K562 (cell line): ENCODE measurements around the gene HMG20B. TPM values are rescaled to one million over a fixed set of nuclear protein-coding genes. Genes with fewer than 3 reads are reported as not detected.
A peak's percentile ranks its signal among the peaks of the same experiment; 100 is the strongest.

Experiments used
- BCL6 ChIP-seq: fragments of 250-450 bp; sonication (Bioruptor Pico); IDR thresholded peaks from 2 replicates; pipeline ENCODE4 v1.4.0; 2020
- C11orf30 ChIP-seq: fragments of 450-650 bp; IDR thresholded peaks from 2 replicates; pipeline ENCODE4 v1.6.1; 2016; ENCODE audit warnings: low read depth, mild to moderate bottlenecking
- CBX5 ChIP-seq: IDR thresholded peaks from 2 replicates; pipeline ENCODE4 v1.6.1; 2014; ENCODE audit warnings: low read depth, borderline replicate concordance
- KAT2B ChIP-seq: IDR thresholded peaks from one replicate; pipeline ENCODE4 v1.6.1; 2012; ENCODE audit warnings: low read depth, mild to moderate bottlenecking, control low read depth, inconsistent platforms, low read length, moderate library complexity
- KDM5B ChIP-seq: fragments of 200-600 bp; sonication (generic); IDR thresholded peaks from 2 replicates; pipeline ENCODE4 v1.6.1; 2012; ENCODE audit warnings: low read depth, mild to moderate bottlenecking, moderate library complexity, low read length, control low read depth, inconsistent platforms; ENCODE audit not compliant: insufficient replicate concordance
- POLR2H ChIP-seq: IDR thresholded peaks from 2 replicates; pipeline ENCODE4 v1.6.1; 2016; ENCODE audit warnings: missing genetic modification characterization, low read depth, mild to moderate bottlenecking, control low read depth, missing compliant biosample characterization, moderate library complexity
- SRSF9 ChIP-seq: fragments of 200-400 bp; formaldehyde crosslinking; IDR thresholded peaks from 2 replicates; pipeline ENCODE4 v1.6.1; 2017; ENCODE audit warnings: low read depth, low read length, borderline replicate concordance
- STAT5B ChIP-seq: fragments of 250-450 bp; sonication (Bioruptor Pico); IDR thresholded peaks from 2 replicates; pipeline ENCODE4 v1.8.0; 2021; ENCODE audit warnings: mild to moderate bottlenecking, inconsistent platforms
- XRCC4 ChIP-seq: IDR thresholded peaks from one replicate; pipeline ENCODE4 v1.6.1; 2011; ENCODE audit not compliant: insufficient read depth, insufficient read length; ENCODE audit errors: extremely low read depth
- YBX1 ChIP-seq: fragments of 450-650 bp; IDR thresholded peaks from 2 replicates; pipeline ENCODE4 v1.7.1; 2016; ENCODE audit warnings: mild to moderate bottlenecking
- ZFP36 ChIP-seq: fragments of 150-350 bp; IDR thresholded peaks from 2 replicates; pipeline ENCODE4 v1.6.1; 2018; ENCODE audit warnings: low read length, low read depth; ENCODE audit not compliant: partially characterized antibody
- ZNF696 ChIP-seq: fragments of 250-450 bp; sonication (Bioruptor Pico); conservative IDR thresholded peaks from 2 replicates; pipeline ENCODE4 v1.4.0; 2020; ENCODE audit warnings: mild to moderate bottlenecking, moderate library complexity
- polyA plus RNA-seq, 8 experiments: library from polyadenylated mRNA; depleted of rRNA in 4 of 8; stranded (reverse) in 5 of 8; unstranded in 3 of 8; fragments of >200 nt; fragmentation: Nextera tagmentation in 2 of 8; fragmentation: Illumina TruSeq in 1 of 8; extraction: Ambion mirVana in 2 of 8; extraction: Trizol in 1 of 8; gene quantifications; 2 replicates each; pipeline versions ENCODE4 v1.2.1 to v1.2.3, GENCODE V29; 2011 to 2014; ENCODE audit warnings: inconsistent platforms in 1 of 8, missing spikeins in 1 of 8
- total RNA-seq, 7 experiments: library from RNA; depleted of rRNA in 6 of 7; stranded (reverse); fragments of >200 nt in 6 of 7; fragmentation: Illumina TruSeq in 2 of 7; extraction: Trizol in 2 of 7; gene quantifications; 2 replicates each; pipeline versions ENCODE4 v1.2.1 to v1.2.3, GENCODE V29; 2011 to 2021; ENCODE audit warnings: low replicate concordance in 1 of 7
- TF ChIP-seq, protein P1 (sequence below): IDR thresholded peaks from 3 replicates; pipeline ENCODE4 v1.6.1; 2011; ENCODE audit warnings: borderline replicate concordance, mild to moderate bottlenecking; ENCODE audit not compliant: insufficient read length, insufficient read depth
- TF ChIP-seq, protein P2 (sequence below), 3 experiments: fragments of 200-800 bp in 1 of 3; sonication (Bioruptor generic) in 1 of 3; sonication (generic) in 1 of 3; formaldehyde crosslinking in 1 of 3; IDR thresholded peaks; 2 replicates each; pipeline versions ENCODE4 v1.6.1 to v1.8.0; 2016 to 2022; ENCODE audit warnings: mild to moderate bottlenecking in 2 of 3, missing compliant biosample characterization in 2 of 3, missing genetic modification characterization in 2 of 3, missing genetic modification reagents in 1 of 3
- TF ChIP-seq, protein P3 (sequence below): conservative IDR thresholded peaks from 2 replicates; pipeline ENCODE4 v1.6.1; 2011; ENCODE audit warnings: low read depth, mild to moderate bottlenecking, low read length; ENCODE audit not compliant: control insufficient read depth
- TF ChIP-seq, protein P4 (sequence below): fragments of 450-650 bp; IDR thresholded peaks from 2 replicates; pipeline ENCODE4 v1.6.1; 2016; ENCODE audit warnings: low read depth

Gene HMG20B
- total and polyA plus RNA-seq, 9 of the 15 experiments (the other 6 are each of a cell fraction or from before 2014, with no cell fraction given) = 0.35 to 172 (median 38.6) TPM

DNA sequence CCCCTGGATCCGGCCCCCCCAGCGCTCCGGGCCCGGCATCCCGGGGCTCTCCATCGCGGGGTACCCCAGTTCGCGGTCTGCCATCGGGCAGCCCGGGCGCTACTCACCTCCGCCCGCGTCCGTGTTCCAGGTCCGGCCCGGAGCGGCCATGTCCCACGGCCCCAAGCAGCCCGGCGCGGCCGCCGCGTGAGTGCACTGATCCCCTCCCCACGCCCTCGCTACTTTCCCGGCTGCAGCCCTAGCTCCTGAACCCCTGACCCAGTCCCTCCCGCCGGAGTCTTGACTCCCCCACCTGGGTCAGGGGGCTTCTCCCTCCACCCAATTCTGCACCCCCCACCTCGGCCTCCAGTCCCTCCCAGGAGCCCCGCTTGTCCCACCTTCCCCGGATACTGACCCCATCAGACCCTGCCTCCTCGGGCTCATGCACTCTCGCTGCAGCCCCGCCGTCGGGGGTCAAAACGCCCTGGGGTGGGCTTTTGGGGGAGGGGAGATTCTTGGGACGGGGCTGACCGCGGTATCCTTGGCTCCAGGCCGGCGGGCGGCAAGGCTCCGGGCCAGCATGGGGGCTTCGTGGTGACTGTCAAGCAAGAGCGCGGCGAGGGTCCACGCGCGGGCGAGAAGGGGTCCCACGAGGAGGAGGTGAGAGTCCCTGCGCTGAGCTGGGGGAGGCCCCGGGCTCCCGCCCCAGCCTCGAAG lies 566 bp downstream of the HMG20B start (continued):
- TF ChIP-seq, protein P1, sequence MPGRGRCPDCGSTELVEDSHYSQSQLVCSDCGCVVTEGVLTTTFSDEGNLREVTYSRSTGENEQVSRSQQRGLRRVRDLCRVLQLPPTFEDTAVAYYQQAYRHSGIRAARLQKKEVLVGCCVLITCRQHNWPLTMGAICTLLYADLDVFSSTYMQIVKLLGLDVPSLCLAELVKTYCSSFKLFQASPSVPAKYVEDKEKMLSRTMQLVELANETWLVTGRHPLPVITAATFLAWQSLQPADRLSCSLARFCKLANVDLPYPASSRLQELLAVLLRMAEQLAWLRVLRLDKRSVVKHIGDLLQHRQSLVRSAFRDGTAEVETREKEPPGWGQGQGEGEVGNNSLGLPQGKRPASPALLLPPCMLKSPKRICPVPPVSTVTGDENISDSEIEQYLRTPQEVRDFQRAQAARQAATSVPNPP = no peak
- TF ChIP-seq, protein P2, sequence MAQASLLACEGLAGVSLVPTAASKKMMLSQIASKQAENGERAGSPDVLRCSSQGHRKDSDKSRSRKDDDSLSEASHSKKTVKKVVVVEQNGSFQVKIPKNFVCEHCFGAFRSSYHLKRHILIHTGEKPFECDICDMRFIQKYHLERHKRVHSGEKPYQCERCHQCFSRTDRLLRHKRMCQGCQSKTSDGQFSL (CRISPR knock-in tag; IDR thresholded peaks at IDR 0.05) = peak; percentile 82
- TF ChIP-seq, protein P2 (tag; IDR thresholded peaks at IDR 0.05) = peak in 1 of 2 experiments; percentile 86; a peak in 2 of 4 replicates
- TF ChIP-seq BCL6 (no peak), POLR2H (no peak), STAT5B (CRISPR knock-in tag) (no peak), KDM5B (no peak), C11orf30 (no peak), KAT2B (no peak), ZFP36 (no peak), ZNF696 (no peak), SRSF9 (no peak), XRCC4 (no peak), YBX1 (no peak), CBX5 (no peak)
- TF ChIP-seq, protein P3, sequence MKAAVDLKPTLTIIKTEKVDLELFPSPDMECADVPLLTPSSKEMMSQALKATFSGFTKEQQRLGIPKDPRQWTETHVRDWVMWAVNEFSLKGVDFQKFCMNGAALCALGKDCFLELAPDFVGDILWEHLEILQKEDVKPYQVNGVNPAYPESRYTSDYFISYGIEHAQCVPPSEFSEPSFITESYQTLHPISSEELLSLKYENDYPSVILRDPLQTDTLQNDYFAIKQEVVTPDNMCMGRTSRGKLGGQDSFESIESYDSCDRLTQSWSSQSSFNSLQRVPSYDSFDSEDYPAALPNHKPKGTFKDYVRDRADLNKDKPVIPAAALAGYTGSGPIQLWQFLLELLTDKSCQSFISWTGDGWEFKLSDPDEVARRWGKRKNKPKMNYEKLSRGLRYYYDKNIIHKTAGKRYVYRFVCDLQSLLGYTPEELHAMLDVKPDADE = 0 out of 2 replicates have a peak, but pooled peaks have one; percentile 21
- TF ChIP-seq, protein P4, sequence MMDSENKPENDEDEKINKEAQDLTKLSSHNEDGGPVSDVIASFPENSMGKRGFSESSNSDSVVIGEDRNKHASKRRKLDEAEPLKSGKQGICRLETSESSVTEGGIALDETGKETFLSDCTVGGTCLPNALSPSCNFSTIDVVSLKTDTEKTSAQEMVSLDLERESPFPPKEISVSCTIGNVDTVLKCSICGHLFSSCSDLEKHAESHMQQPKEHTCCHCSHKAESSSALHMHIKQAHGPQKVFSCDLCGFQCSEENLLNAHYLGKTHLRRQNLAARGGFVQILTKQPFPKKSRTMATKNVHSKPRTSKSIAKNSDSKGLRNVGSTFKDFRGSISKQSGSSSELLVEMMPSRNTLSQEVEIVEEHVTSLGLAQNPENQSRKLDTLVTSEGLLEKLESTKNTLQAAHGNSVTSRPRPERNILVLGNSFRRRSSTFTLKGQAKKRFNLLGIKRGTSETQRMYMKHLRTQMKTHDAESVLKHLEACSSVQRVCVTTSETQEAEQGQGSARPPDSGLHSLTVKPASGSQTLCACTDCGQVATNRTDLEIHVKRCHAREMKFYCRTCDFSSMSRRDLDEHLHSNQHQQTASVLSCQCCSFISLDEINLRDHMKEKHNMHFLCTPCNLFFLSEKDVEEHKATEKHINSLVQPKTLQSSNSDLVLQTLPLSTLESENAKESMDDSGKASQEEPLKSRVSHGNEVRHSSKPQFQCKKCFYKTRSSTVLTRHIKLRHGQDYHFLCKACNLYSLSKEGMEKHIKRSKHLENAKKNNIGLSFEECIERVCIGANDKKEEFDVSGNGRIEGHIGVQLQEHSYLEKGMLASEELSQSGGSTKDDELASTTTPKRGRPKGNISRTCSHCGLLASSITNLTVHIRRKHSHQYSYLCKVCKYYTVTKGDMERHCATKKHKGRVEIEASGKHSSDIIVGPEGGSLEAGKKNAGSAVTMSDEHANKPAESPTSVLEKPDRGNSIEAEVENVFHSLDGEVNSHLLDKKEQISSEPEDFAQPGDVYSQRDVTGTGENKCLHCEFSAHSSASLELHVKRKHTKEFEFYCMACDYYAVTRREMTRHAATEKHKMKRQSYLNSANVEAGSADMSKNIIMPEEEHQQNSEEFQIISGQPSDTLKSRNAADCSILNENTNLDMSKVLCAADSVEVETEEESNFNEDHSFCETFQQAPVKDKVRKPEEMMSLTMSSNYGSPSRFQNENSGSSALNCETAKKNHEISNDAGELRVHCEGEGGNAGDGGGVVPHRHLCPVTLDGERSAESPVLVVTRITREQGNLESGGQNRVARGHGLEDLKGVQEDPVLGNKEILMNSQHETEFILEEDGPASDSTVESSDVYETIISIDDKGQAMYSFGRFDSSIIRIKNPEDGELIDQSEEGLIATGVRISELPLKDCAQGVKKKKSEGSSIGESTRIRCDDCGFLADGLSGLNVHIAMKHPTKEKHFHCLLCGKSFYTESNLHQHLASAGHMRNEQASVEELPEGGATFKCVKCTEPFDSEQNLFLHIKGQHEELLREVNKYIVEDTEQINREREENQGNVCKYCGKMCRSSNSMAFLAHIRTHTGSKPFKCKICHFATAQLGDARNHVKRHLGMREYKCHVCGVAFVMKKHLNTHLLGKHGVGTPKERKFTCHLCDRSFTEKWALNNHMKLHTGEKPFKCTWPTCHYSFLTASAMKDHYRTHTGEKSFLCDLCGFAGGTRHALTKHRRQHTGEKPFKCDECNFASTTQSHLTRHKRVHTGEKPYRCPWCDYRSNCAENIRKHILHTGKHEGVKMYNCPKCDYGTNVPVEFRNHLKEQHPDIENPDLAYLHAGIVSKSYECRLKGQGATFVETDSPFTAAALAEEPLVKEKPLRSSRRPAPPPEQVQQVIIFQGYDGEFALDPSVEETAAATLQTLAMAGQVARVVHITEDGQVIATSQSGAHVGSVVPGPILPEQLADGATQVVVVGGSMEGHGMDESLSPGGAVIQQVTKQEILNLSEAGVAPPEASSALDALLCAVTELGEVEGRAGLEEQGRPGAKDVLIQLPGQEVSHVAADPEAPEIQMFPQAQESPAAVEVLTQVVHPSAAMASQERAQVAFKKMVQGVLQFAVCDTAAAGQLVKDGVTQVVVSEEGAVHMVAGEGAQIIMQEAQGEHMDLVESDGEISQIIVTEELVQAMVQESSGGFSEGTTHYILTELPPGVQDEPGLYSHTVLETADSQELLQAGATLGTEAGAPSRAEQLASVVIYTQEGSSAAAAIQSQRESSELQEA = no peak
